IPS-15b (cell line): ENCODE results near the gene LHFPL4.
"Not testable (repeated sequence)": the region's sequence is repeated elsewhere in the genome, so short reads cannot be mapped to it uniquely, and the experiment has no call there.

Source experiments
- H3K27me3 ChIP-seq: one replicate; pipeline ENCODE4 v1.6.1; 2013; ENCODE audit warnings: low read length; ENCODE audit not compliant: control insufficient read depth, insufficient read depth
- H3K36me3 ChIP-seq: one replicate; pipeline ENCODE4 v1.6.1; 2013; ENCODE audit warnings: low read length; ENCODE audit not compliant: control insufficient read depth, insufficient read depth
- H3K4me1 ChIP-seq: one replicate; pipeline ENCODE4 v1.6.1; 2013; ENCODE audit warnings: mild to moderate bottlenecking, low read length; ENCODE audit not compliant: control insufficient read depth, insufficient read depth
- H3K4me3 ChIP-seq: one replicate; pipeline ENCODE4 v1.5.1; 2013; ENCODE audit warnings: low read depth, low read length
- H3K9ac ChIP-seq: one replicate; pipeline ENCODE4 v1.6.1; 2013; ENCODE audit warnings: low read depth, mild to moderate bottlenecking, low read length
- H3K9me3 ChIP-seq: one replicate; pipeline ENCODE4 v1.6.1; 2013; ENCODE audit warnings: mild to moderate bottlenecking, low read length; ENCODE audit not compliant: control insufficient read depth, insufficient read depth

Gene LHFPL4

DNA sequence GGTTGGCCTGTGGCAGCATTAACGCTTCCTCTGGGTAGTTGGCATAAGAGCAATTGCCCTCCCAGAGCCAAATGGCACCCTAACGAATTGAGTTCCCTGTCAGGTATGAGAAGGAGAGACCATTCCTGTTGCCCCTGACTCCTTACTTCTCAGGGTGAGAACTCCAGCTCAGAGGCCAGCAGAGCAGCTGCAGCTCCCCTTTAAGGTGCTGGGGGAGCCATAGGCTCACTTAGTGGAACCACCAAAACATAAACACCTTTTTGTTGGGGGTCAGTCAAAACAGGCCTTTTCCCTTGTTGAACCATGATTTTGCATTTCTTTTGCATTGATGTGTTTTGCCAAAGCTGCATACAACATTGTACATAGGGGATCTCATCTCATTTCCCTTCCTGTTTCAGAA lies 28.1 kb upstream of the LHFPL4 start:
- no peak overlapping the region for H3K9ac ChIP-seq

DNA sequence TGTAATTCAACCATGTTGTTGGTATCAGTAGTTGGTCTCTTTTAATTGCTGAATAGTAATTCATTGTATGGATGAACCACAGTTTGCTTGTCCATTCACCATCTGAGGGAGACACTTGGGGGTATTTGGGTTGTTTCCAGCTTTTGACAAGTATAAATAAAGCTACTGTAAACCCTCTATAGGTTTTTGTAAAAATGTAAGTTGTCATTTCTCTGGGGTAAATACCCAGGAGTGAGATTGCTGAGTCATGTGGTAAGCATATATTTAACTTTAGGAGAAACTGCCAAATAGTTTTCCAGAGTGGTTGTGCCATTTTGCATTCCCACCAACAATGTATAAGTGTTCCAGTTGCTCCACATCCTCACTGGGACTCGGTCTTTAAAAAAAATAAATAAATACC lies 15.4 kb upstream of the LHFPL4 start:
- Histone ChIP-seq H3K27me3 (no peaks in the 10 kb centered on the region), H3K4me1 (no peaks in the 10 kb centered on the region), H3K9ac (no peak overlapping the region), H3K4me3 (no peak overlapping the region), H3K36me3 (no peaks in the 10 kb centered on the region), H3K9me3 (no peaks in the 10 kb centered on the region)

More for the DNA sequence above, 28.1 kb upstream of the LHFPL4 start:
- H3K4me1 ChIP-seq: peaks cover 6% of the 10 kb centered on the region
- H3K4me3 ChIP-seq: no peak overlapping the region
- no peaks in the 10 kb centered on the region for H3K9me3 ChIP-seq
- no peaks in the 10 kb centered on the region for H3K27me3 ChIP-seq
- H3K36me3 ChIP-seq: no peaks in the 10 kb centered on the region

DNA sequence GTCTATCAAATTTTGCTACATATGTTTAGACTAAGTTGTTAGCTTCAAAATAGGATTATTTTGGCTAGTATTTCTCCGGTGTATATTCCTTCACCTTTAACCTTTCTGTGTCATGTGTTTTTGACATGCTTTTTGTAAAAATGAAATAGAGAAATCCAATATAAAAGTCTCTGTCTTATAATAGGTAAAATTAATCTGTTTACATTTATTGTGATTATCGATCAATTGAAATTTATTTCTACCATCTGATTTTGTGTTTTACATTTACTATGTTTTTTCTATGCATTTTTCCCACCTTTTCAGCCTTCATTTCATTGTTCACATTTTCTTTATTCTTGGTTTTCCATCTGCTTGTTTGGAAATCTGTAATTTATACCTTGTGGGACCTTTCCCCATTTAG lies 11.7 kb upstream of the LHFPL4 start:
- Histone ChIP-seq H3K4me3 (no peak overlapping the region), H3K27me3 (no peaks in the 10 kb centered on the region)

DNA sequence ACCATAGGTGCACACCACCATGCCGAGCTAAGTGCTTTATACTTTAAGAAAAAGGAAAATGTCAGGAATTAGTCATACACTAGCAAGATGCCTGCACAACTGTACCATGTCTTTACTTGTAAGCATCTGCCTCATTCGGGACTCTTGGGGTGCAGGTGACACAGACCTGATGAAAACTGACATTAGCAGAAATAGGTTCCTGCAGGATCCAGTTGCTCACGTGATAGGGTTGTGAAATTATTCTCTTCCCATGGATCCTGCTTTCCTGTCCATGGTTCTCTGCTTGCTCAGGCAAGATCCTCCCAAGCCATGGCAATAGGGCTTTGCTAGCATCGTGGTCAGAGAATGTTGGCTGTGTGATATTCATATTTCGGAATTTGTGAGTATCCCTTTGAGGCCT lies 10.2 kb upstream of the LHFPL4 start:
- no peak overlapping the region for H3K4me3 ChIP-seq

More for the DNA sequence above, 11.7 kb upstream of the LHFPL4 start:
- Histone ChIP-seq H3K9ac (no peak overlapping the region), H3K9me3 (no peaks in the 10 kb centered on the region), H3K4me1 (no peaks in the 10 kb centered on the region), H3K36me3 (no peaks in the 10 kb centered on the region)

DNA sequence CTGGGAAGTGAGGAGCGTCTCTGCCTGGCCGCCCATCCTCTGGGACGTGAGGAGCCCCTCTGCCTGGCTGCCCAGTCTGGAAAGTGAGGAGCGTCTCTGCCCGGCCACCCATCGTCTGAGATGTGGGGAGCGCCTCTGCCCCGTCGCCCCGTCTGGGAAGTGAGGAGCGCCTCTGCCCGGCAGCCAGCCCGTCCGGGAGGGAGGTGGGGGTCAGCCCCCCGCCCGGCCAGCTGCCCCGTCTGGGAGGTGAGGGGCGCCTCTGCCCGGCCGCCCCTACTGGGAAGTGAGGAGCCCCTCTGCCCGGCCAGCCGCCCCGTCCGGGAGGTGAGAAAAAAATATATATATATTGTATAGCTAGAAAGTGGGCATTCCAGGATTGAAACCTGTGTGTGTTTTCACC lies 6.4 kb upstream of the LHFPL4 start:
- not testable (repeated sequence) for H3K9ac ChIP-seq, H3K36me3 ChIP-seq, H3K9me3 ChIP-seq, H3K27me3 ChIP-seq, H3K4me3 ChIP-seq, H3K4me1 ChIP-seq

More for the DNA sequence above, 10.2 kb upstream of the LHFPL4 start:
- H3K4me1 ChIP-seq: no peaks in the 10 kb centered on the region
- no peaks in the 10 kb centered on the region for H3K36me3 ChIP-seq
- no peak overlapping the region for H3K9ac ChIP-seq
- H3K27me3 ChIP-seq: no peaks in the 10 kb centered on the region
- H3K9me3 ChIP-seq: no peaks in the 10 kb centered on the region

DNA sequence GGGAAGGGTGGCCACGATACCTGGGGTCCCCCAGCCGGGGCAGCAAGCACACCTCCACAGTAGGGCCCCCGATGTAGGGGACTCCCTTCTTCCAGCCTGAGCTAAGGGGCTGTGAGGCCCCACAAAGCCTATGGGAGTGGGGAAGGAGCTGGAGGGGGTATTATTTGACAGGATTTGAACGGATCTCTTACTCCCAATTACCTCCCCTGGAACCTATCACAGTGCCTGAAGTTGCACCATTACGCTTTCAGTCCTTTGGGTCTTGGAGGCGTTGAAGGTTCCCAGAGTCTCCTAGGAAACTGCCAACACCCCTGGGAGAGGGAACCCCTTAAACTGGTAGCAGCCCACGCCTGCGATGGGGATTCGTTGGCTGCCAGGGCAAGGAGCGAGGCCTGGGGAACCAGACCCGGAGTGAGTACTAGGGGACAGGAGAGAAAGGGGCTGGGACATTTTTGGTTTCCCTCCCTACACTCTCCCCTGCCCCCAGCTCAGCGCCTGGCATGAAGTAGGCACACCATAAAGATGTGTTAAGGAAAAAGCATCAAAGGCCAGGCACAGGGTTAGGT lies 409 bp upstream of the LHFPL4 start:
- Histone ChIP-seq H3K36me3 (no peaks in the 10 kb centered on the region), H3K9ac (peak overlapping the region; percentile 47), H3K4me1 (peaks cover 3% of the 10 kb centered on the region), H3K9me3 (no peaks in the 10 kb centered on the region), H3K27me3 (peaks cover 10% of the 10 kb centered on the region), H3K4me3 (peak overlapping the region; percentile 84)

DNA sequence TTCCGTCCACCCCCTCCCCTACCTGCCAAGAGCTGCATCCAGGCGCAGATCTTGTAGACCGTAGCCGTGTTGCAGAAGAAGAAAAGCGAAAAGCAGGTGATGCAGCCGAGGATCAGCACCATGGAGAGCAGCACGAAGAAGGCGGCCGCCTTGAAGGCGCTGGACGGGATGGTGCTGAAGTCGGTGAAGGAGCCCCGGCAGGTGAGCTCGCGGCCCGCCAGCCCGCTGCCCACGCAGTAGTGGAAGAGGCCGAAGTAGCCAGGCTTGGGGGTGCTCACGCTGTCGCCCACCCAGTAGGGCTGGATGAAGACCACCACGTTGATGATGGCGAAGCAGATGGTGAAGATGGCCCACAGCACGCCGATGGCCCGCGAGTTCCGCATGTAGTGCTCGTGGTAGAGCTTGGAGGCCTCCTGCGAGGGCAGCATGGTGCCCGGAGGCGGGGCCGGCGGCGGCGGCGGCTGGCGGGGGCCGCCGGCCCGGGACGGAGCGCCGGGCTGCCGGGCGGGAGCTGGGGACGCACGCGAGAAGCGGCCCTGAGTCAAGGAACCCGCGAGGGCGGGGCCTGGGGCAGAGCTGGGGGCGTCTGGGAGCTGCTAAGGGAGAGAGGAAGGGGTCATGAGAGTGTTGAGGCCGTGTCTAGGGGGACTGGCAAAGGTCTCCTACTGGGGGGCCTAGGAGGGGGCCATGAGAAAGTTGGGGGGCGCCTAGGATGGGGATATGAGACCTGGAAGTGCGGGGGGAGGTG lies 1.2 kb downstream of the LHFPL4 start:
- Histone ChIP-seq H3K9ac (no peak overlapping the region), H3K9me3 (no peaks in the 10 kb centered on the region), H3K27me3 (peaks cover 10% of the 10 kb centered on the region), H3K36me3 (peaks cover 2% of the 10 kb centered on the region), H3K4me1 (peaks cover 3% of the 10 kb centered on the region), H3K4me3 (peak overlapping the region; percentile 84)

DNA sequence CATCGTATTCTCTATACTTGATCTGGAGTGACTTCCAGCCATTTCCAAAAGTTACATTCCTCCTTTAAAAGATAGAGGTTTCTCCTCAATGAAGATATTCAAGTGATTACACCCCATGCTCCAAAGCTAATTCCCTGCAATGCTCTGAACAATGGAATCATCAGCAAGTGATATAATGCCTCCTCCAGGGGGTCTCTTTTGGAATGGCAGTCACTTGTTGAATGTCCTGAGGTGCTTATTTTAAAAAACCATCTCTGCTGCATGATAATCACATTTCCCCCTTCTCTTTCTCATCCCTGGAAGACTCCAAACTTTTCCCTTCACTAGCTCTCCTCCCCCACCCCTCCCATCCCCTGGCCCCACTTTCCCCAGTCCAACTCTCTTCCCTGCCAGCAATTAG lies 2.6 kb downstream of the LHFPL4 start:
- Histone ChIP-seq H3K4me3 (no peak overlapping the region), H3K4me1 (peaks cover 3% of the 10 kb centered on the region), H3K9me3 (no peaks in the 10 kb centered on the region), H3K27me3 (peaks cover 10% of the 10 kb centered on the region), H3K36me3 (peaks cover 2% of the 10 kb centered on the region), H3K9ac (no peak overlapping the region)

DNA sequence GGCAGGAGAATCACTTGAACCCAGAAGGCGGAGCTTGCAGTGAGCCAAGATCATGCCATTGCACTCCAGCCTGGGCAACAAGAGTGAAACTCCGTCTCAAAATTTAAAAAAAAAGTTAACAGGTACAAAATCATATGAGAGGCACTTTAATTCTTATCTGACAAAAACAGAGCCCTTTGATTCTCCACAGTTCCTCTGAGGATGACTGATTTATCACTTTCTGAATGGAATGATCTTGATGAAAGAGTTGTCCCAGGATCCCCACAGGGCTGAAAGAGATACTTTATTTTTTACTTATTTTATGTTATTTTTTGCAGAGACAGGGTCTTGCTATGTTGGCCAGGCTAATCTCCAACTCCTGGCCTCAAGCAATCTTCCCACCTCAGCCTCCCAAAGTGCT lies 4.0 kb downstream of the LHFPL4 start:
- no peak overlapping the region for H3K9ac ChIP-seq
- peaks cover 2% of the 10 kb centered on the region for H3K36me3 ChIP-seq
- no peak overlapping the region for H3K4me3 ChIP-seq
- peaks cover 3% of the 10 kb centered on the region for H3K4me1 ChIP-seq
- H3K27me3 ChIP-seq: peaks cover 4% of the 10 kb centered on the region
- no peaks in the 10 kb centered on the region for H3K9me3 ChIP-seq

DNA sequence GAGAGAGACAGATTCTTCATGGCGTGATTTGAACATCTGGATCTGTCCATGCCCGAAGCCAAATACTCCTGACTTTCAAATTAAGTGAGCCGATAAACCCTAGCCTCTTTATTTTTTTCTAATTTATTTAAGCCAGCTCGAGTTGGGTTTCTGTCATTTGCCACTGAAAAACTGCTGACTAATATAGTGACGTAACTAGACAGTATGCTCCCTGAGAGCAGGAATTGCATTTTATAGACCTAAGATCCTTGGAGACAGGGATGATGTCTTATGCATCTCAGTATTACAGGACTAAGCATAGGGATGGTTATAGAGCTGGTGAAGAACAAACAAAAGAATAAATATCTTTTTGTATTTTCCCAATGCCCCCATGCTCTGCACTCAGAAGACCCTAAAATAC lies 4.6 kb downstream of the LHFPL4 start:
- H3K4me1 ChIP-seq: peaks cover 3% of the 10 kb centered on the region
- peaks cover 2% of the 10 kb centered on the region for H3K36me3 ChIP-seq
- no peak overlapping the region for H3K4me3 ChIP-seq
- no peaks in the 10 kb centered on the region for H3K9me3 ChIP-seq
- H3K9ac ChIP-seq: no peak overlapping the region
- H3K27me3 ChIP-seq: no peaks in the 10 kb centered on the region

DNA sequence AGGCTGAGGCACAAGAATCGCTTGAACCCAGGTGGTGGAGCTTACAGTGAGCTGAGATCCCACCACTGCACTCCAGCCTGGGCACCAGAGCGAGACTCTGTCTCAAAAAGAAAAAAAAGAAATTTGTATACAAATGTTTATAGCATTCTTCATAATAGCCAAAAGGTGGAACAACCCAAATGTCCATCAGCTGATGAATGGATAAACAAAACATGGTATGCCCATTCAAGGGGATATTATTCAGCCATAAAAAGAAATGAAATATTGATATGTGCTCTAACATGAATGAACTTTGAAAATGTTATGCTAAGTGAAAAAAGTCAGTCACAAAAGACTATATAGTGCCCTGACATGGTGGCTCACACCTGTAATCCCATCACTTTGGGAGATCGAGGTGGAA lies 11.4 kb downstream of the LHFPL4 start:
- Histone ChIP-seq H3K9ac (no peak overlapping the region), H3K36me3 (peaks cover 2% of the 10 kb centered on the region), H3K27me3 (no peaks in the 10 kb centered on the region), H3K9me3 (no peaks in the 10 kb centered on the region), H3K4me3 (no peak overlapping the region), H3K4me1 (no peaks in the 10 kb centered on the region)

DNA sequence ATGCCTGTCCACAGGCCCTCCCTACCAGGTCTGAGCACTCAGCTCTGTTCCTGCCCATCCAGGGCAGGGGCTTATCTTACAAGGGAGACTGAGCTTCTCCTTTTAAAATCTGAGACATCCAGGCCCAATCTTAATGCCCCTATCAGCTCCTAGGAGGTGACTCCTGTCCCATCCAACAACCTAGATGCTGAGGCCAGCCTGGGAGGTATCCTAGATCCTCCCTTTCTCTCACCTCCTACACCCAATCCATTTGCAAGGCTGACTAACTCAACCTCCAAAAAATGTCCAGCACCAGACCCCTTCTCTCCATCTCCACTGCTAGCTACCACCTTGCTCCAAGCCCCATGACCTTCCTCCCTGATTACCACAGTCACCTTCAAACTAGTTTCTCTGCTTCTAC lies 17.4 kb downstream of the LHFPL4 start:
- Histone ChIP-seq H3K9me3 (no peaks in the 10 kb centered on the region), H3K36me3 (peaks cover 6% of the 10 kb centered on the region), H3K27me3 (no peaks in the 10 kb centered on the region), H3K9ac (no peak overlapping the region), H3K4me1 (no peaks in the 10 kb centered on the region), H3K4me3 (no peak overlapping the region)
